GM12872 (cell line): ENCODE data around the gene AIRE.

Experiments
- TF ChIP-seq, protein P1 (sequence below): IDR thresholded peaks from 3 replicates; pipeline ENCODE4 v1.5.1; 2011; ENCODE audit warnings: low read depth, mild to moderate bottlenecking, low read length, moderate library complexity; ENCODE audit not compliant: insufficient read depth

The AIRE gene

DNA sequence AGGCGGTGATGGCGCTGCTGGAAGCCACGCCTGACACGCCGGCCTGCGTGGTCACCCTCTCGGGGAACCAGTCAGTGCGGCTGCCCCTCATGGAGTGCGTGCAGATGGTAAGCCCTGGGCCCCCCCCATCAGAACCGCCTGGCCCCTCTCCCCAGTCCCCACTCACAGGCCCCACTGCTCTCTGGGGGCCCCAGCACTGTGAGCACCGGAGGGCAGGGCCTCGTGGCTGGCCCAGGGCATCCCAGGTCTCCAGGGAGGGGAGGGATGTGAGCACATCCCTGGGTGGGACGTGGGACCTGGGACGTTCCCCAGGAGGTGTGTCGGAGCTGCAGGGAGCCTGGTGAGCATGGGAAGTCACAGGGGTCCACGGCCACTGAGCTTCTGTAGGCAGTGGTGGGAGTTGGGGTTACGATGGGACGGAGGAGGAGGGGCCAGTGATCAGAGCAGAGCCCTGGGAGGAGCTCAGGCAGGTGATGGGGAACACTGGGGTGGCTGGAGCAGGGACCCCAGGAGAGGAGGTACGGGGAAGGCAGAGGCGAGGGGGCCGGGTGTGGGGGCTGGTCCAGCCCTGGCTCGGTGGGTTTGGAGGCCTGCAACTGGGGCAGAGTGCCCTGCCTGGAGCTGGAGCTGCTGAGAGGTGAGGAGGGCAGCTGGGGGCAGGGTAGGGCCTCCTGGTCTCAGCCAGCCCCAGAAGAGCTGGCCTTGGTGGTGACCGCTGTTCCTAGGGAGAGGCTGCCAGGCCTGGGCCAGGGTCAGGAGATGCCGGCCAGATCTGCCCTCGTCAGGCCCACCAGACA lies 33.0 kb downstream of the AIRE start:
- TF ChIP-seq, protein P1, sequence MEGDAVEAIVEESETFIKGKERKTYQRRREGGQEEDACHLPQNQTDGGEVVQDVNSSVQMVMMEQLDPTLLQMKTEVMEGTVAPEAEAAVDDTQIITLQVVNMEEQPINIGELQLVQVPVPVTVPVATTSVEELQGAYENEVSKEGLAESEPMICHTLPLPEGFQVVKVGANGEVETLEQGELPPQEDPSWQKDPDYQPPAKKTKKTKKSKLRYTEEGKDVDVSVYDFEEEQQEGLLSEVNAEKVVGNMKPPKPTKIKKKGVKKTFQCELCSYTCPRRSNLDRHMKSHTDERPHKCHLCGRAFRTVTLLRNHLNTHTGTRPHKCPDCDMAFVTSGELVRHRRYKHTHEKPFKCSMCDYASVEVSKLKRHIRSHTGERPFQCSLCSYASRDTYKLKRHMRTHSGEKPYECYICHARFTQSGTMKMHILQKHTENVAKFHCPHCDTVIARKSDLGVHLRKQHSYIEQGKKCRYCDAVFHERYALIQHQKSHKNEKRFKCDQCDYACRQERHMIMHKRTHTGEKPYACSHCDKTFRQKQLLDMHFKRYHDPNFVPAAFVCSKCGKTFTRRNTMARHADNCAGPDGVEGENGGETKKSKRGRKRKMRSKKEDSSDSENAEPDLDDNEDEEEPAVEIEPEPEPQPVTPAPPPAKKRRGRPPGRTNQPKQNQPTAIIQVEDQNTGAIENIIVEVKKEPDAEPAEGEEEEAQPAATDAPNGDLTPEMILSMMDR, result no peak

DNA sequence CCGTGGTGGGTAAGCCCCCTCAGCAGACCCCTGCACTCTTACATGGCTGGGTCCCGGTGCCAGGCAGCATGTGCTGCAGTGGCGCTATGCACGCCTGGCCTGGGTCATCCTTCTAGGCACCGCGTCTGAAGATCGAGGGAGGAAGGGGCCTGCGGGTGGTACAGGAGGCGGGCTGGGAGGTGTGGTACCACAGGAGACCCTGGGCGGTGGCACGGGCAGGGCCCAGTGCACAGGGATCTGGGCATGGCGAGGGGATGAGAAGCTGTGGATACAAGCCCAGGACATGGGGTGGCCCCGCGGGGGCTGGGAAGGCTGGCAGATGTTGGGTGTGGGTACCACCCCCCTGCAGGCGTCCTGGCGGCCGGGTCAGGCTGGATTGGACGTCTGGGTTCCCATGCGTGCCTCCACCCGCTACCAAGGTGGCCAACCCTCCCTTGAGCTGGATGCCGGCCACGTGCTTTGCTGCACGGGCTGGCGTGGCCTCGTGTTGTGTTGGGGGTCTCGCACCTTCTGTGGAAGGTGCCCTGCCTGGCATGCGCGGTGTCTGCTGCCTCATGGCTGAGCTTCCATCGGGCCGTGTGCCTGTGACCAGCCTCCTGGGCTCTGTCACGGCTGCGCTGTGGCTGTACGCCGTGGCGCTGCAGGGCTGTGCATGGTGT lies 33.9 kb downstream of the AIRE start:
- TF ChIP-seq, protein P1, result no peak

DNA sequence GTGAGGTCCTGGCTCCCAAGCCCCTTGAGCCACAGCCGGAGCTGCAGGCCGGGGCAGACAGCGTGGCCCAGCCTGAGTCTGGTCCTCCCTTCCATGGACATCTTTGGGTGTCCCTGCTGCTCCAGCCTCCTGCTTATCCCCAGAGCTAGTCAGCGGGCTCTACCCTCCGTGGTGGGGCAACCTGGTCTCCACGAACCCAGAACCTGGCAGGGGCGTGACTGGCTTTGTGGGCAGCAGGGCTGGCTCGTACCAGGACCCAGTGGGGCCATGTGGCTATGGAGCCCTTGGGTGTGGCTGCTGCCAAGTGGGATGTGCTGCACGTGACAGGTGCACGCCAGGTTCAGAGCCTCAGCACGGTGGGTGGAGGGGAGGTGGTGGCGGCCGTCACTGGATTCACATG lies 35.2 kb downstream of the AIRE start:
- TF ChIP-seq, protein P1, result no peak

DNA sequence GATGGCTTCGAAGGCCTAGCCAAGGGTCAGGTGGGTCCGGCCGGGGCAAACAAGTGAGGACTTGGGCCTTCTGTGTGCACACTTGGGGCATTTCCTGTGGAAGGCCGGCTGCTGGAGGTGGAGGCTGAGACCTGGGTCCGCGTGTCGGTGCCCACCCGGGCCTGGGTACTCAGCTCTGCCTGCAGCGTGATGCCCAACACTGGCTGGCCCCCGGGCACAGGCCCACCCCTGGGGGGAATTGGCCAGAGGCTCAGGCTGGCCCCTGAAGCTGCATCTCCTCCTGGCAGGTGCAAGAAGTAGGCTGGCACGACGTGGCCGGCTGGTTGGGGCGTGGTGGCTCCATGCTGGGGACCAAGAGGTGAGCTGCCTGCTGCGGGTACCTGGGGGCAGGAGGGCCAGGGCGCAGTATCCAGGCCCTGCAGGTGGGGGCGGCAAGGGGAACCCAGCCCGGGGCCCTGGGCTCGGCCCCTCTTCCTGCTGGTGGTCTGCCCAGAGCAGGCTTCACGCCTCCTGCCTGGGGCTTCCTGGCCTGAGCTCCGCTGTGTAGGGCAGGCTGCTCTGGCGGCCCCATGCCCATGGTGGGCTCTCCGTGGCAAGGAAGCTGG lies 36.3 kb downstream of the AIRE start:
- TF ChIP-seq, protein P1, result no peak

DNA sequence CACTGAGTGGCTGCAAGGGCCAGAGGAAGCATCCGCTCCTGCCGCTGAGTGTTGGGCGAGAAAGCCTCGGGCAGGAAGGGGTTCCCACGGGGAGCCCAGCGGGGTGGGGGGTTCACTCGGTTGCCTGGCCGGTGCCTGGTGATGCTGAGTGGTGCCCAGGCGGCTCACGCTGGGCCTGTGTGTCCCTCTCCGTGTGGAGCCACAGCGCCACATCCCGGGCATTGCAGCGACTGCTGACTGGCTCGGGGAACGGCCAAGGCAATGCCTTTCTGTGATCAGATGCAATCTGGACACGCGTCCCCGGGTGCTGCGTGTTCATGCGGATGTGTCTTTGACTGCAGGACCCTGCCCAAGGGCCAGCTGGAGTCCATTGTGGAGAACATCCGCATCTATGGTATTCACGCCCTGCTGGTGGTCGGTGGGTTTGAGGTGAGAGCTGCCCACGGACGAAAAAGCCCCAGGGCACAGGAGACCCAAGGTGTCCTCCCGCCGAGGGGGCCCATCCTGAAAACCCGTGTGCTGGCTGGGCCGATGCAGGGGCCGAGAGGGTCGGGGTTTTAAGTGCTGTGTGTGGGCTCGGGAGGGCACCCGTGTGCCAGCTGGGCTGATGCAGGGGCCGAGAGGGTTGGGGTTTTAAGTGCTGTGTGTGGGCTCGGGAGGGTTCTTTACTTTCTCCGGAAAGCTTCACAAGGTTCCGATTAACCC lies 37.1 kb downstream of the AIRE start:
- TF ChIP-seq, protein P1, result no peak

DNA sequence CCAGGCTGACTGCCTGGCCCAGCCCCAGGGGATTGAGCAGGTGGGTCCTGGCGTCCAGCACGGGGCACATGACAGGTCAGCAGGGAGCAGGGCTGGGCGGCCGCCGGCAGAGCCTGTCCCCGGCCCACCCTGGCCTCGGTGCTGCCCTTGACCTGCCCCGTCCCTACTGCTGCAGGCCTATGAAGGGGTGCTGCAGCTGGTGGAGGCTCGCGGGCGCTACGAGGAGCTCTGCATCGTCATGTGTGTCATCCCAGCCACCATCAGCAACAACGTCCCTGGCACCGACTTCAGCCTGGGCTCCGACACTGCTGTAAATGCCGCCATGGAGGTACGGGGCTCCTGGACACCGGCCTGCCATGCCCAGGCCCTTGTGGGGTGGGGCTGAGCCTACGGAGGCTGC lies 37.9 kb downstream of the AIRE start:
- TF ChIP-seq, protein P1, result no peak
